Testis (tissue), 2 donors: Measurements from ENCODE around the gene SUPT20HL2.

Experiments used
- CTCF ChIP-seq, 3 experiments: fragments of 450-650 bp in 2 of 3; fragments of 200-600 bp in 1 of 3; sonication (generic) in 1 of 3; IDR thresholded peaks; one replicate each; pipeline ENCODE4 v1.5.1; 2016 to 2019; ENCODE audit warnings: antibody characterized with exemption in 3 of 3, mild to moderate bottlenecking in 2 of 3, moderate library complexity in 1 of 3
- POLR2A ChIP-seq: fragments of 450-650 bp; IDR thresholded peaks from one replicate; pipeline ENCODE4 v1.6.1; 2017; ENCODE audit warnings: antibody characterized with exemption, mild to moderate bottlenecking, moderate library complexity

DNA sequence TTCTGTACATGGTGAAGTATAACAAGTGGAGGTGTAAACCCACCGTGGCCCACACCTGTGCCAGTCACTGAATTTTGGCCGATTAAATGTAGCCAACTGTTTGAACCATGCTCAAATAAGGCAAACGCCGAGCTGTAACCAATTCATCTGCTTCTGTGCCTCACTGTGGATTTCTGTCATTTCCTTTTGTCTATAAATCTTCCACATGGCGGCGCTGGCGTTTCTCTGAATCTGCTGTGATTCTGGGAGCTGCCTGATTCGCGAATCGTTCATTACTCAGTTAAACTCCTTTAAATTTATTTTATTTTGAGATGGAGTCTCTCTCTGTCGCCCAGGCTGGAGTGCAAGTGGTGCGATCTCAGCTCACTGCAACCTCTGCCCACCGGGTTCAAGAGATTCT lies 19.2 kb downstream of the SUPT20HL2 start:
- TF ChIP-seq CTCF (IDR thresholded peaks at IDR 0.05) (no peak), POLR2A (no peak)
